Left lobe of liver (tissue), 2 donors: Measurements from ENCODE around the gene CCDC158. TPM values are rescaled to one million over a fixed set of nuclear protein-coding genes. Genes with fewer than 3 reads are reported as not detected.
A peak's percentile ranks its signal among the peaks of the same experiment; 100 is the strongest.
"Not testable (repeated sequence)": the region's sequence is repeated elsewhere in the genome, so short reads cannot be mapped to it uniquely, and the experiment has no call there.

ENCODE experiments used
- ATAC-seq: fragments of 200-7000 bp; cut with Tn5 transposase; one replicate; pipeline ENCODE4 v1.9.1; 2020; ENCODE audit warnings: mild to moderate bottlenecking, moderate library complexity
- DNase-seq: peaks from one replicate; pipeline ENCODE4 v3.0.0-alpha.2; 2020; ENCODE audit warnings: low spot score
- total RNA-seq: library from RNA; stranded (reverse); gene quantifications from one replicate; pipeline ENCODE4 v1.2.1, GENCODE V29; 2021
- donor health status: DM: no; HTN: no; CAD: no; lungs with moderate emphysema.
- donor health status: DM: no; HTN: yes; CAD: no.

Gene CCDC158
- total RNA-seq, 1 donor from 2014 or later = 3.9 TPM

- DNase-seq (no peak), ATAC-seq (no peak)
These were observed 46.1 kb downstream of the CCDC158 start for GRCh38 chr4:76374798-76375197.

- ATAC-seq = peak; percentile 8
These were observed 46.9 kb downstream of the CCDC158 start for GRCh38 chr4:76373919-76374552.

GRCh38 chr4:76366737-76367136, 54.2 kb downstream of the CCDC158 start:
- ATAC-seq (peak; percentile 50), DNase-seq (no peak)

More at GRCh38 chr4:76373919-76374552, 46.9 kb downstream of the CCDC158 start:
- DNase-seq = no peak

- DNase-seq (no peak), ATAC-seq (no peak)
These were observed 55.3 kb downstream of the CCDC158 start for GRCh38 chr4:76365636-76366035.

GRCh38 chr4:76364763-76365162, 56.2 kb downstream of the CCDC158 start:
- peak; percentile 29 for ATAC-seq
- no peak for DNase-seq

- ATAC-seq (no peak), DNase-seq (no peak)
These were observed 57.2 kb downstream of the CCDC158 start for GRCh38 chr4:76363556-76364290.

- ATAC-seq = peak; percentile 36
- DNase-seq = no peak
These were observed 59.1 kb downstream of the CCDC158 start for GRCh38 chr4:76361689-76362412.

GRCh38 chr4:76359881-76360466, 61.0 kb downstream of the CCDC158 start:
- ATAC-seq = peak; percentile 59
- not testable (repeated sequence) for DNase-seq

- ATAC-seq = no peak
- DNase-seq = no peak
These were observed 63.0 kb downstream of the CCDC158 start for GRCh38 chr4:76357981-76358380.

- ATAC-seq (no peak), DNase-seq (no peak)
These were observed 66.1 kb downstream of the CCDC158 start for GRCh38 chr4:76354517-76355473.

- ATAC-seq (peak; percentile 34), DNase-seq (no peak)
These were observed 78.1 kb downstream of the CCDC158 start for GRCh38 chr4:76342803-76343202.

GRCh38 chr4:76342191-76342590, 78.8 kb downstream of the CCDC158 start:
- no peak for ATAC-seq

GRCh38 chr4:76341063-76341462, 79.9 kb downstream of the CCDC158 start:
- ATAC-seq = no peak
- DNase-seq = no peak

More at GRCh38 chr4:76342191-76342590, 78.8 kb downstream of the CCDC158 start:
- no peak for DNase-seq

GRCh38 chr4:76339364-76339763, 81.6 kb downstream of the CCDC158 start:
- no peak for DNase-seq
- ATAC-seq = no peak

GRCh38 chr4:76334885-76335284, 86.1 kb downstream of the CCDC158 start:
- DNase-seq = no peak
- no peak for ATAC-seq

GRCh38 chr4:76326515-76326914, 94.4 kb downstream of the CCDC158 start:
- no peak for DNase-seq
- no peak for ATAC-seq

GRCh38 chr4:76325072-76325471, 95.9 kb downstream of the CCDC158 start:
- DNase-seq = no peak

GRCh38 chr4:76322236-76322635, 98.7 kb downstream of the CCDC158 start:
- DNase-seq (no peak), ATAC-seq (no peak)

More at GRCh38 chr4:76325072-76325471, 95.9 kb downstream of the CCDC158 start:
- ATAC-seq = no peak

- ATAC-seq (no peak), DNase-seq (no peak)
These were observed 104.8 kb downstream of the CCDC158 start for GRCh38 chr4:76316131-76316530.

GRCh38 chr4:76315267-76315918, 105.5 kb downstream of the CCDC158 start:
- DNase-seq (no peak), ATAC-seq (peak; percentile 33)
